ENCODE measurements around the gene EZR. TPM values are rescaled to one million over a fixed set of nuclear protein-coding genes. Genes with fewer than 3 reads are reported as not detected.

The EZR gene
- total and polyA plus RNA-seq, 2 of the 13 experiments (the other 11 are each of a cell fraction or from before 2014, with no cell fraction given), result 34.7 to 60.3 TPM

DNA sequence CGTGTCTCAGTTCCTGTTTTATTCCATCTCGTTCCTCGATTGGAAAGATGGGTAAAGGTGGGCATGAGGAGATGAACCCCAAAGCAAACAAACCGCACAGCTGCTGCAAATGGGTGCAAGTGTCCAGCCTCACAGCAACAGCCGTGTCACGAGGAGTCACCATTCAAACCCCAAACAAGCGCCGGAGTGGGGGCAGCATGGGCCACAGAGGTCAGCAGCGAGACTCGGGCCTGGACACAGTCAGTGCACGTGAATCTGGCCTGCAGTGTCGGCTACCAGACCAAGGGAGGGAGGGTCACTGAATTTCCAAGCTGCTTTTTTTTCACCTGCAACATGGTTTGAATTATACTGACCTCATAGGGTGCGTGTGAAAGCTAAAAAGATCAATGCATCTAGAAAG is 63.5 kb downstream of the EZR start:
- in situ Hi-C loops (cut with HindIII; ENCODE audit: extremely low pct_ligation_motif_present, low pct_unique_long_range_greater_than_20kb), result no loop called here
- no TSS peak for BruUV-seq (replicated peaks)
- TF ChIP-seq ZNF446 (CRISPR knock-in tag; IDR thresholded peaks at IDR 0.05), result no peak
- no peak for TF ChIP-seq ZNF251 (CRISPR knock-in tag; IDR thresholded peaks at IDR 0.05)
- no peak for TF ChIP-seq ZNF274 (CRISPR knock-in tag; IDR thresholded peaks at IDR 0.05)
- TF ChIP-seq ZNF567 (CRISPR knock-in tag; IDR thresholded peaks at IDR 0.05; ENCODE audit: borderline replicate concordance), result 0 out of 2 replicates have a peak, but pooled peaks have one; percentile 2
- TF ChIP-seq ZNF382 (CRISPR knock-in tag; IDR thresholded peaks at IDR 0.05; ENCODE audit: borderline replicate concordance), result no peak
- TF ChIP-seq SNRNP70 (IDR thresholded peaks at IDR 0.05; ENCODE audit: low read depth, low read length), result no peak
- TF ChIP-seq, protein P1, sequence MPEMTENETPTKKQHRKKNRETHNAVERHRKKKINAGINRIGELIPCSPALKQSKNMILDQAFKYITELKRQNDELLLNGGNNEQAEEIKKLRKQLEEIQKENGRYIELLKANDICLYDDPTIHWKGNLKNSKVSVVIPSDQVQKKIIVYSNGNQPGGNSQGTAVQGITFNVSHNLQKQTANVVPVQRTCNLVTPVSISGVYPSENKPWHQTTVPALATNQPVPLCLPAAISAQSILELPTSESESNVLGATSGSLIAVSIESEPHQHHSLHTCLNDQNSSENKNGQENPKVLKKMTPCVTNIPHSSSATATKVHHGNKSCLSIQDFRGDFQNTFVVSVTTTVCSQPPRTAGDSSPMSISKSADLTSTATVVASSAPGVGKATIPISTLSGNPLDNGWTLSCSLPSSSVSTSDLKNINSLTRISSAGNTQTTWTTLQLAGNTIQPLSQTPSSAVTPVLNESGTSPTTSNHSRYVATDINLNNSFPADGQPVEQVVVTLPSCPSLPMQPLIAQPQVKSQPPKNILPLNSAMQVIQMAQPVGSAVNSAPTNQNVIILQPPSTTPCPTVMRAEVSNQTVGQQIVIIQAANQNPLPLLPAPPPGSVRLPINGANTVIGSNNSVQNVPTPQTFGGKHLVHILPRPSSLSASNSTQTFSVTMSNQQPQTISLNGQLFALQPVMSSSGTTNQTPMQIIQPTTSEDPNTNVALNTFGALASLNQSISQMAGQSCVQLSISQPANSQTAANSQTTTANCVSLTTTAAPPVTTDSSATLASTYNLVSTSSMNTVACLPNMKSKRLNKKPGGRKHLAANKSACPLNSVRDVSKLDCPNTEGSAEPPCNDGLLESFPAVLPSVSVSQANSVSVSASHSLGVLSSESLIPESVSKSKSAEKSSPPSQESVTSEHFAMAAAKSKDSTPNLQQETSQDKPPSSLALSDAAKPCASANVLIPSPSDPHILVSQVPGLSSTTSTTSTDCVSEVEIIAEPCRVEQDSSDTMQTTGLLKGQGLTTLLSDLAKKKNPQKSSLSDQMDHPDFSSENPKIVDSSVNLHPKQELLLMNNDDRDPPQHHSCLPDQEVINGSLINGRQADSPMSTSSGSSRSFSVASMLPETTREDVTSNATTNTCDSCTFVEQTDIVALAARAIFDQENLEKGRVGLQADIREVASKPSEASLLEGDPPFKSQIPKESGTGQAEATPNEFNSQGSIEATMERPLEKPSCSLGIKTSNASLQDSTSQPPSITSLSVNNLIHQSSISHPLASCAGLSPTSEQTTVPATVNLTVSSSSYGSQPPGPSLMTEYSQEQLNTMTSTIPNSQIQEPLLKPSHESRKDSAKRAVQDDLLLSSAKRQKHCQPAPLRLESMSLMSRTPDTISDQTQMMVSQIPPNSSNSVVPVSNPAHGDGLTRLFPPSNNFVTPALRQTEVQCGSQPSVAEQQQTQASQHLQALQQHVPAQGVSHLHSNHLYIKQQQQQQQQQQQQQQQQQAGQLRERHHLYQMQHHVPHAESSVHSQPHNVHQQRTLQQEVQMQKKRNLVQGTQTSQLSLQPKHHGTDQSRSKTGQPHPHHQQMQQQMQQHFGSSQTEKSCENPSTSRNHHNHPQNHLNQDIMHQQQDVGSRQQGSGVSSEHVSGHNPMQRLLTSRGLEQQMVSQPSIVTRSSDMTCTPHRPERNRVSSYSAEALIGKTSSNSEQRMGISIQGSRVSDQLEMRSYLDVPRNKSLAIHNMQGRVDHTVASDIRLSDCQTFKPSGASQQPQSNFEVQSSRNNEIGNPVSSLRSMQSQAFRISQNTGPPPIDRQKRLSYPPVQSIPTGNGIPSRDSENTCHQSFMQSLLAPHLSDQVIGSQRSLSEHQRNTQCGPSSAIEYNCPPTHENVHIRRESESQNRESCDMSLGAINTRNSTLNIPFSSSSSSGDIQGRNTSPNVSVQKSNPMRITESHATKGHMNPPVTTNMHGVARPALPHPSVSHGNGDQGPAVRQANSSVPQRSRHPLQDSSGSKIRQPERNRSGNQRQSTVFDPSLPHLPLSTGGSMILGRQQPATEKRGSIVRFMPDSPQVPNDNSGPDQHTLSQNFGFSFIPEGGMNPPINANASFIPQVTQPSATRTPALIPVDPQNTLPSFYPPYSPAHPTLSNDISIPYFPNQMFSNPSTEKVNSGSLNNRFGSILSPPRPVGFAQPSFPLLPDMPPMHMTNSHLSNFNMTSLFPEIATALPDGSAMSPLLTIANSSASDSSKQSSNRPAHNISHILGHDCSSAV (CRISPR knock-in tag; IDR thresholded peaks at IDR 0.05; ENCODE audit: borderline replicate concordance), result 0 out of 2 replicates have a peak, but pooled peaks have one; percentile 35
- no peak for TF ChIP-seq ZBTB3 (CRISPR knock-in tag; IDR thresholded peaks at IDR 0.05; ENCODE audit: borderline replicate concordance, low read depth)
- TF ChIP-seq ZNF792 (CRISPR knock-in tag; IDR thresholded peaks at IDR 0.05), result no peak
- 0 out of 2 replicates have a peak, but pooled peaks have one; percentile 33 for TF ChIP-seq ZBTB10 (CRISPR knock-in tag; IDR thresholded peaks at IDR 0.05; ENCODE audit: borderline replicate concordance)
- TF ChIP-seq BHLHE40 (IDR thresholded peaks at IDR 0.05; ENCODE audit: low read length), result 0 out of 2 replicates have a peak, but pooled peaks have one; percentile 53
- no peak for TF ChIP-seq TAF15 (IDR thresholded peaks at IDR 0.05; ENCODE audit: low read depth, low read length, poor library complexity, severe bottlenecking)
- TF ChIP-seq PRMT3 (CRISPR knock-in tag; IDR thresholded peaks at IDR 0.05; ENCODE audit: borderline replicate concordance, low read depth), result no peak
- no peak for TF ChIP-seq LCORL (IDR thresholded peaks at IDR 0.05)
- no peak for TF ChIP-seq LCORL (CRISPR knock-in tag; IDR thresholded peaks at IDR 0.05)

More for the DNA sequence above, 63.5 kb downstream of the EZR start:
- WGBS (ENCODE audit: low lambda C conversion rate), result 23% methylated on average over 13 of the region's 13 CpGs
- ChIA-PET POLR2A (no interaction called here), CTCF (ENCODE audit: low intra/inter-chr PET ratio, low total read pairs) (no interaction called here)
- Histone ChIP-seq H3K4me3 (replicated peaks in 1 of 3; ENCODE audit: insufficient read depth in 1 of 3, low read depth in 2 of 3, low read length in 3 of 3) (no peak overlapping the region; a peak in 1 of 6 replicates), H3K4me1 (ENCODE audit: insufficient read depth, low read length) (peaks cover 28% of the 10 kb centered on the region), H3K36me3 (replicated peaks in 1 of 2; ENCODE audit: control insufficient read depth in 1 of 2, insufficient read depth in 2 of 2, low read length in 2 of 2) (no peaks in the 10 kb centered on the region), H3K79me2 (ENCODE audit: insufficient read depth, low read length) (no peaks in the 10 kb centered on the region), H2AFZ (ENCODE audit: low read length) (no peak overlapping the region), H3K9me3 (ENCODE audit: low read length) (no peaks in the 10 kb centered on the region), H3K27me3 (ENCODE audit: control insufficient read depth in 1 of 2, insufficient read depth in 2 of 2, low read length in 2 of 2) (peaks cover 1 to 38% of the 10 kb centered on the region in 2 experiments; a peak in 4 of 5 replicates), H3K4me2 (ENCODE audit: low read depth, low read length) (peak overlapping the region; percentile 36), H3K27ac (ENCODE audit: extremely low read length, insufficient read depth, low read length) (no peak overlapping the region), H4K20me1 (ENCODE audit: insufficient read depth, low read length) (no peaks in the 10 kb centered on the region), H3K9ac (ENCODE audit: insufficient read depth, low read depth, low read length) (no peak overlapping the region)
- DNase-seq (ENCODE audit: low spot score), result no peak
- intact Hi-C loops (cut with micrococcal nuclease; ENCODE audit: unreplicated experiment), result no loop called here
- no peak for FAIRE-seq
- peak; percentile 31 for ATAC-seq
